Neural progenitor cell (in vitro differentiated cells): ENCODE data around the gene CTSD. TPM values are rescaled to one million over a fixed set of nuclear protein-coding genes. Genes with fewer than 3 reads are reported as not detected.

Experiments used
- DNase-seq: peaks from one replicate; pipeline ENCODE4 v3.0.0-alpha.2; 2016; ENCODE audit warnings: low spot score
- H2AFZ ChIP-seq: fragments of 200-600 bp; sonication (generic); replicated peaks from 2 replicates; pipeline ENCODE4 v1.6.1; 2016; ENCODE audit warnings: antibody characterized with exemption
- H3F3A ChIP-seq: fragments of 200-600 bp; sonication (generic); 2 replicates; pipeline ENCODE4 v1.6.1; 2016; ENCODE audit warnings: antibody characterized with exemption, low read depth
- H3K27ac ChIP-seq: fragments of 200-600 bp; sonication (generic); 2 replicates; pipeline ENCODE4 v1.5.1; 2016; ENCODE audit warnings: mild to moderate bottlenecking
- H3K27me3 ChIP-seq: fragments of 200-600 bp; sonication (generic); 2 replicates; pipeline ENCODE4 v1.6.1; 2016; ENCODE audit warnings: mild to moderate bottlenecking, moderate library complexity
- H3K36me3 ChIP-seq: fragments of 200-600 bp; sonication (generic); 2 replicates; pipeline ENCODE4 v1.5.1; 2016
- H3K4me1 ChIP-seq: fragments of 200-600 bp; sonication (generic); 2 replicates; pipeline ENCODE4 v1.6.1; 2016; ENCODE audit warnings: mixed run types
- H3K4me2 ChIP-seq: fragments of 200-600 bp; sonication (generic); 2 replicates; pipeline ENCODE4 v1.6.1; 2016
- H3K4me3 ChIP-seq: fragments of 200-600 bp; sonication (generic); 2 replicates; pipeline ENCODE4 v1.5.1; 2016
- H3K79me2 ChIP-seq: fragments of 200-600 bp; sonication (generic); 2 replicates; pipeline ENCODE4 v1.6.1; 2016; ENCODE audit warnings: low read depth
- H3K9ac ChIP-seq: fragments of 200-600 bp; sonication (generic); 2 replicates; pipeline ENCODE4 v1.6.1; 2016
- H3K9me3 ChIP-seq: fragments of 200-600 bp; sonication (generic); 2 replicates; pipeline ENCODE4 v1.5.1; 2016; ENCODE audit warnings: low read depth
- H4K20me1 ChIP-seq: fragments of 200-600 bp; sonication (generic); 2 replicates; pipeline ENCODE4 v1.6.1; 2016; ENCODE audit warnings: low read depth
- H3K27ac Mint-ChIP-seq: 3 replicates; pipeline ENCODE4 v1.8.0; 2021; ENCODE audit warnings: mixed read lengths
- H3K27me3 Mint-ChIP-seq: 2 replicates; pipeline ENCODE4 v1.8.0; 2022; ENCODE audit warnings: low read depth, mild to moderate bottlenecking, inconsistent platforms, moderate library complexity, mixed read lengths; ENCODE audit not compliant: insufficient read depth
- H3K36me3 Mint-ChIP-seq: 3 replicates; pipeline ENCODE4 v1.8.0; 2021; ENCODE audit warnings: mixed read lengths
- H3K4me1 Mint-ChIP-seq: 3 replicates; pipeline ENCODE4 v1.8.0; 2021; ENCODE audit warnings: mixed read lengths
- H3K4me3 Mint-ChIP-seq: 3 replicates; pipeline ENCODE4 v1.8.0; 2021; ENCODE audit warnings: mild to moderate bottlenecking, moderate library complexity, mixed read lengths
- H3K9me3 Mint-ChIP-seq: 3 replicates; pipeline ENCODE4 v1.8.0; 2020; ENCODE audit warnings: mixed read lengths
- EZH2 ChIP-seq: fragments of 200-600 bp; sonication (generic); IDR thresholded peaks from 2 replicates; pipeline ENCODE4 v1.6.1; 2017; ENCODE audit warnings: antibody characterized with exemption, mild to moderate bottlenecking, moderate library complexity
- EZH2phosphoT487 ChIP-seq: fragments of 200-600 bp; sonication (generic); IDR thresholded peaks from 2 replicates; pipeline ENCODE4 v1.6.1; 2017; ENCODE audit warnings: antibody characterized with exemption
- total RNA-seq: library from RNA; depleted of rRNA; stranded (reverse); fragments of >200 nt; gene quantifications from 2 replicates; pipeline ENCODE4 v1.2.3, GENCODE V29; 2015; ENCODE audit warnings: low replicate concordance
- TF ChIP-seq, protein P1 (sequence below): fragments of 200-600 bp; sonication (generic); IDR thresholded peaks from 2 replicates; pipeline ENCODE4 v1.5.1; 2017; ENCODE audit warnings: antibody characterized with exemption, mild to moderate bottlenecking

CTSD gene
- total RNA-seq, 1 donor from 2014 or later: 38.2 TPM

DNA sequence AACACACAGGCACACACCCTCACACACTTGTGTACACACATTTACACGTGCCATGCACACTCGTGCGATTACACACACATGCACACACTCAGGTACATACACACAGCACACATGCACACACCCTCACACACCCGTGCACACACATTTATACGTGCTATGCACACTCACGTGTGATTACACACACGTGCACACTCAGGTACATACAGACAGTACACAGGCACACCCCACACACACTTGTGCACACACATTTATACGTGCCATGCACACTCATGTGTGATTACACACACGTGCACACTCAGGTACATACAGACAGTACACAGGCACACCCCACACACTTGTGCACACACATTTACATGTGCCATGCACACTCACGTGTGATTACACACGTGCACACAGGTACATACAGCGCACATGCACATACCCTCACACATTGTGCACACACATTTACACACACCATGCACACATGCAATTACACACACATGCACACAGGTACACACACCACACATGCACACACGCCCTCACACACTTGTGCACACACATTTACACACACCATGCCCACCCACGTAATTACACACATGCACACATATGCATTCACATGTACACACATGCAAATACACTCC lies 17.9 kb downstream of the CTSD start:
- Mint-ChIP-seq H3K27ac (no peak overlapping the region), H3K9me3 (peaks cover 7% of the 10 kb centered on the region), H3K27me3 (peaks cover 28% of the 10 kb centered on the region), H3K36me3 (peaks cover 4% of the 10 kb centered on the region), H3K4me3 (no peak overlapping the region), H3K4me1 (peaks cover 15% of the 10 kb centered on the region)
- Histone ChIP-seq H2AFZ (no peak overlapping the region), H3F3A (peaks cover 15% of the 10 kb centered on the region), H3K4me1 (peaks cover 18% of the 10 kb centered on the region), H4K20me1 (peaks cover 8% of the 10 kb centered on the region), H3K9me3 (no peaks in the 10 kb centered on the region), H3K27me3 (peaks cover 79% of the 10 kb centered on the region), H3K9ac (no peak overlapping the region), H3K79me2 (no peaks in the 10 kb centered on the region), H3K27ac (no peak overlapping the region), H3K4me3 (no peak overlapping the region), H3K4me2 (no peak overlapping the region), H3K36me3 (no peaks in the 10 kb centered on the region)
- no peak for DNase-seq
- TF ChIP-seq, protein P1, sequence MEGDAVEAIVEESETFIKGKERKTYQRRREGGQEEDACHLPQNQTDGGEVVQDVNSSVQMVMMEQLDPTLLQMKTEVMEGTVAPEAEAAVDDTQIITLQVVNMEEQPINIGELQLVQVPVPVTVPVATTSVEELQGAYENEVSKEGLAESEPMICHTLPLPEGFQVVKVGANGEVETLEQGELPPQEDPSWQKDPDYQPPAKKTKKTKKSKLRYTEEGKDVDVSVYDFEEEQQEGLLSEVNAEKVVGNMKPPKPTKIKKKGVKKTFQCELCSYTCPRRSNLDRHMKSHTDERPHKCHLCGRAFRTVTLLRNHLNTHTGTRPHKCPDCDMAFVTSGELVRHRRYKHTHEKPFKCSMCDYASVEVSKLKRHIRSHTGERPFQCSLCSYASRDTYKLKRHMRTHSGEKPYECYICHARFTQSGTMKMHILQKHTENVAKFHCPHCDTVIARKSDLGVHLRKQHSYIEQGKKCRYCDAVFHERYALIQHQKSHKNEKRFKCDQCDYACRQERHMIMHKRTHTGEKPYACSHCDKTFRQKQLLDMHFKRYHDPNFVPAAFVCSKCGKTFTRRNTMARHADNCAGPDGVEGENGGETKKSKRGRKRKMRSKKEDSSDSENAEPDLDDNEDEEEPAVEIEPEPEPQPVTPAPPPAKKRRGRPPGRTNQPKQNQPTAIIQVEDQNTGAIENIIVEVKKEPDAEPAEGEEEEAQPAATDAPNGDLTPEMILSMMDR: no peak
- TF ChIP-seq EZH2 (no peak), EZH2phosphoT487 (no peak)

GRCh38 chr11:1744891-1745700 lies 18.6 kb downstream of the CTSD start:
- Histone ChIP-seq H4K20me1 (peaks cover 8% of the 10 kb centered on the region), H3F3A (peaks cover 14% of the 10 kb centered on the region), H3K79me2 (no peaks in the 10 kb centered on the region), H3K9ac (no peak overlapping the region), H3K27me3 (peaks cover 79% of the 10 kb centered on the region), H3K4me3 (no peak overlapping the region), H3K4me1 (peaks cover 16% of the 10 kb centered on the region), H2AFZ (no peak overlapping the region), H3K4me2 (no peak overlapping the region), H3K9me3 (no peaks in the 10 kb centered on the region), H3K27ac (no peak overlapping the region), H3K36me3 (no peaks in the 10 kb centered on the region)
- peaks cover 23% of the 10 kb centered on the region for H3K27me3 Mint-ChIP-seq
- H3K27ac Mint-ChIP-seq: no peak overlapping the region
- TF ChIP-seq EZH2: no peak
- no peak for TF ChIP-seq EZH2phosphoT487
- peaks cover 7% of the 10 kb centered on the region for H3K9me3 Mint-ChIP-seq
- DNase-seq: no peak
- no peak overlapping the region for H3K4me3 Mint-ChIP-seq
- peaks cover 4% of the 10 kb centered on the region for H3K36me3 Mint-ChIP-seq
- peaks cover 10% of the 10 kb centered on the region for H3K4me1 Mint-ChIP-seq

DNA sequence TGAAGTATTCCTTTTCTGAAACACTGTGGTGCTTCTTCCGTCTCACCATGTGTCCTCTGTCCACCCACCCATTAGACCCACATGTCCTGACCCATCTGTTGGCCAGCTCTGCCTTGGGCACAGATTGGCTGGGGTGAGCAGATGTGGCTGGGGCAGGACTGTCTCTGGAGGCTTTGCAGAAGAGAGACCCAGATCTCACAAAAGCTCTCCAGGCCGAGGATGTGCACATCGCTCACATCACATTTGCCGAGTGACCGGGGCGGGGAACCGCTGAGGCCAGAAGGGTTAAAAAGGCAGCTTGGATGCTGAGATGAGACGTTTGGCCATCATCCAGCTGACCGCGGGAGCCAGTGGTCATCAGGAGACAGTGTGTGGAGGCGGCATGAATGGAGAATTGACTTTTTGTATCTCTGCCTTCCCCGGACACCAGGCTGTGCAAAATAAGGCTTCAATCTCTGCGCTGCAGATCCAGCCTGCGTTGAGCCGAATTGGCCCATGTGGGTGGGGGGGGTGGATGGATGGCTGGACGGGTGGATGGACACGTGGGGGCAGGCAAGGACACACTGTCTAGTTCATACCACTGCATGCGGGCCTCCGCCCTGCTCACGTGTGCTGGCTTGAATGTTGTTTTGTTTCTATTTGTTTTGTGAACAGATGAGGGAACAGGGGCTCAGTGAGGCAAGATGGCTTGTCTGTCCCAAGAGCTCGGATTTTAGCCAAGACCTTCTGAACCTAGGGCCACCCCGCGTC lies 19.4 kb downstream of the CTSD start:
- peaks cover 4% of the 10 kb centered on the region for H3K36me3 Mint-ChIP-seq
- no peak overlapping the region for H3K4me2 ChIP-seq
- H3K9me3 ChIP-seq: no peaks in the 10 kb centered on the region
- no peak for DNase-seq
- TF ChIP-seq, protein P1: no peak
- TF ChIP-seq EZH2phosphoT487: no peak
- TF ChIP-seq EZH2: no peak
- no peak overlapping the region for H3K4me3 ChIP-seq
- H4K20me1 ChIP-seq: peaks cover 1% of the 10 kb centered on the region
- peaks cover 78% of the 10 kb centered on the region for H3K27me3 ChIP-seq
- H3K9ac ChIP-seq: no peak overlapping the region
- H3K36me3 ChIP-seq: no peaks in the 10 kb centered on the region
- no peaks in the 10 kb centered on the region for H3K79me2 ChIP-seq
- no peak overlapping the region for H2AFZ ChIP-seq
- no peak overlapping the region for H3K4me3 Mint-ChIP-seq
- peaks cover 9% of the 10 kb centered on the region for H3F3A ChIP-seq
- no peak overlapping the region for H3K27ac ChIP-seq
- H3K4me1 Mint-ChIP-seq: peaks cover 3% of the 10 kb centered on the region
- H3K27me3 Mint-ChIP-seq: peaks cover 16% of the 10 kb centered on the region
- no peak overlapping the region for H3K27ac Mint-ChIP-seq
- peaks cover 7% of the 10 kb centered on the region for H3K9me3 Mint-ChIP-seq
- peaks cover 9% of the 10 kb centered on the region for H3K4me1 ChIP-seq
